HEK293 (cell line): ENCODE measurements around the gene VASP.

Experiments used
- BCL11B ChIP-seq: fragments of 450-650 bp; formaldehyde crosslinking; IDR thresholded peaks from 2 replicates; pipeline ENCODE4 v1.5.1; 2016; ENCODE audit warnings: low read depth, missing biosample characterization, missing genetic modification characterization
- EGR2 ChIP-seq: fragments of 450-650 bp; formaldehyde crosslinking; IDR thresholded peaks from 2 replicates; pipeline ENCODE4 v1.5.1; 2016; ENCODE audit warnings: low read depth, missing biosample characterization, missing genetic modification characterization
- GLIS2 ChIP-seq: fragments of 450-650 bp; formaldehyde crosslinking; IDR thresholded peaks from 2 replicates; pipeline ENCODE4 v1.5.1; 2016; ENCODE audit warnings: missing biosample characterization, missing genetic modification characterization
- HIC1 ChIP-seq: fragments of 450-650 bp; formaldehyde crosslinking; IDR thresholded peaks from 2 replicates; pipeline ENCODE4 v1.5.1; 2016; ENCODE audit warnings: missing biosample characterization, missing genetic modification characterization
- KLF10 ChIP-seq: fragments of 450-650 bp; IDR thresholded peaks from 2 replicates; pipeline ENCODE4 v1.5.1; 2018; ENCODE audit warnings: missing biosample characterization, mild to moderate bottlenecking, missing genetic modification characterization
- KLF16 ChIP-seq: fragments of 450-650 bp; formaldehyde crosslinking; IDR thresholded peaks from 2 replicates; pipeline ENCODE4 v1.5.1; 2017; ENCODE audit warnings: missing biosample characterization, missing genetic modification characterization
- KLF8 ChIP-seq: fragments of 450-650 bp; formaldehyde crosslinking; IDR thresholded peaks from 2 replicates; pipeline ENCODE4 v1.5.1; 2016; ENCODE audit warnings: missing biosample characterization, missing genetic modification characterization
- REPIN1 ChIP-seq: fragments of 450-650 bp; formaldehyde crosslinking; IDR thresholded peaks from 2 replicates; pipeline ENCODE4 v1.5.1; 2017; ENCODE audit warnings: missing biosample characterization, missing genetic modification characterization, low read depth
- SALL2 ChIP-seq: fragments of 450-650 bp; formaldehyde crosslinking; IDR thresholded peaks from 2 replicates; pipeline ENCODE4 v1.5.0; 2017; ENCODE audit warnings: missing biosample characterization, mild to moderate bottlenecking, missing genetic modification characterization, borderline replicate concordance
- YY2 ChIP-seq: fragments of 450-650 bp; formaldehyde crosslinking; IDR thresholded peaks from 2 replicates; pipeline ENCODE4 v1.5.1; 2016; ENCODE audit warnings: missing biosample characterization, missing genetic modification characterization
- ZFP3 ChIP-seq: fragments of 450-650 bp; formaldehyde crosslinking; IDR thresholded peaks from 2 replicates; pipeline ENCODE4 v1.5.1; 2016; ENCODE audit warnings: low read depth, missing biosample characterization, missing genetic modification characterization
- ZNF133 ChIP-seq: fragments of 450-650 bp; formaldehyde crosslinking; IDR thresholded peaks from 2 replicates; pipeline ENCODE4 v1.5.1; 2016; ENCODE audit warnings: missing biosample characterization, missing genetic modification characterization
- ZNF174 ChIP-seq: fragments of 450-650 bp; formaldehyde crosslinking; IDR thresholded peaks from 2 replicates; pipeline ENCODE4 v1.5.0; 2017; ENCODE audit warnings: missing biosample characterization, mild to moderate bottlenecking, missing genetic modification characterization
- ZNF302 ChIP-seq: fragments of 450-650 bp; formaldehyde crosslinking; IDR thresholded peaks from 2 replicates; pipeline ENCODE4 v1.5.1; 2016; ENCODE audit warnings: missing biosample characterization, missing genetic modification characterization, low read depth
- ZNF341 ChIP-seq: fragments of 450-650 bp; formaldehyde crosslinking; IDR thresholded peaks from 2 replicates; pipeline ENCODE4; 2016; ENCODE audit warnings: low read depth, missing biosample characterization, missing genetic modification characterization
- ZNF350 ChIP-seq: fragments of 450-650 bp; formaldehyde crosslinking; IDR thresholded peaks from 2 replicates; pipeline ENCODE4 v1.5.0; 2017; ENCODE audit warnings: missing biosample characterization, mild to moderate bottlenecking, missing genetic modification characterization
- ZNF521 ChIP-seq: fragments of 450-650 bp; formaldehyde crosslinking; IDR thresholded peaks from 2 replicates; pipeline ENCODE4 v1.5.1; 2017; ENCODE audit warnings: missing biosample characterization, mild to moderate bottlenecking, missing genetic modification characterization
- ZNF561 ChIP-seq: fragments of 450-650 bp; IDR thresholded peaks from 2 replicates; pipeline ENCODE4 v1.5.1; 2018; ENCODE audit warnings: missing biosample characterization, missing genetic modification characterization, borderline replicate concordance
- ZNF596 ChIP-seq: fragments of 450-650 bp; IDR thresholded peaks from 2 replicates; pipeline ENCODE4 v1.5.0; 2018; ENCODE audit warnings: missing biosample characterization, mild to moderate bottlenecking, missing genetic modification characterization, moderate library complexity
- ZNF600 ChIP-seq: fragments of 450-650 bp; formaldehyde crosslinking; IDR thresholded peaks from 2 replicates; pipeline ENCODE4 v1.5.1; 2016; ENCODE audit warnings: missing biosample characterization, missing genetic modification characterization
- ZXDB ChIP-seq: fragments of 450-650 bp; formaldehyde crosslinking; IDR thresholded peaks from 2 replicates; pipeline ENCODE4 v1.5.1; 2016; ENCODE audit warnings: missing biosample characterization, missing genetic modification characterization
- TF ChIP-seq, protein P1 (sequence below): fragments of 450-650 bp; formaldehyde crosslinking; IDR thresholded peaks from 2 replicates; pipeline ENCODE4 v1.5.1; 2016; ENCODE audit warnings: missing biosample characterization, missing genetic modification characterization
- TF ChIP-seq, protein P2 (sequence below): fragments of 450-650 bp; formaldehyde crosslinking; IDR thresholded peaks from 2 replicates; pipeline ENCODE4 v1.5.1; 2016; ENCODE audit warnings: missing biosample characterization, missing genetic modification characterization
- TF ChIP-seq, protein P3 (sequence below): fragments of 450-650 bp; formaldehyde crosslinking; optimal IDR thresholded peaks from 2 replicates; pipeline ENCODE3; 2016; ENCODE audit warnings: missing biosample characterization, mild to moderate bottlenecking, missing genetic modification characterization
- TF ChIP-seq, protein P4 (sequence below): fragments of 450-650 bp; formaldehyde crosslinking; IDR thresholded peaks from 2 replicates; pipeline ENCODE4 v1.5.1; 2016; ENCODE audit warnings: missing biosample characterization, missing genetic modification characterization
- TF ChIP-seq, protein P5 (sequence below): fragments of 450-650 bp; formaldehyde crosslinking; IDR thresholded peaks from 2 replicates; pipeline ENCODE4 v1.5.1; 2016; ENCODE audit warnings: missing biosample characterization, missing genetic modification characterization

The VASP gene

DNA sequence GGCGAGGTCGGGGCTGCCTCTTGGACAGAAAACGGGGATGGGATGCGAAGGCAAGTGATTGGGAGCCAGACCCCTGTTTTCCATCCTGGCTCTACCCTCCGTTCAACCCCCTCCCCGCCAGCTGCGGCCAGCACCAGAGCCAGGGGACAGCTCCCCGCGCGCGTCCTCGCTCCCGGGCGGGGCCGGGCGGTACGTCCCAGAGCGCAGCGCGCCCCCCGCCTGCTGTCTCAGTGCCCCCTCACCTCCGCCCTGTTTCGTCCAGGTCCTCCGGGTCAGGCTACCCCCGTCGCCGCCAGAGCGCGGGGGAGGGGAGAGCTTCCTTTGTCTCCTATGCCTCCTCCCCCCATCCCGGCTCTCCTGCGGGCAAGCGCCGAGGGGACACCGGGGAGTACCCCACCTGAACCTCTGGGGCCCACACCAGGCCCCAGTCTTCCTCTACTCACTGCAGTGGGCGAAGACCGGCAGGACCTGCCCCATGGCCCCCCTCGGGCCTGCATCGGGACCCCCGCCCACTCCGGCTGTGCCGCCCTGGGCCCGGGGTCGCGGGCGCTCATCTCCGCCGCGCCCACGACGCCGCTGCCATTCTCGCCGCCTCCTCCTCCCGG lies 10.8 kb upstream of the VASP start (continued):
- TF ChIP-seq HIC1 (tag by site-specific recombination) = no peak
- TF ChIP-seq ZNF521 (tag by site-specific recombination) = no peak
- peak; percentile 95 for TF ChIP-seq GLIS2 (tag by site-specific recombination)
- TF ChIP-seq ZNF302 (tag by site-specific recombination) = no peak
- peak; percentile 43; the same call in 1 of the 2 replicates for TF ChIP-seq KLF16 (tag by site-specific recombination)
- TF ChIP-seq, protein P1, sequence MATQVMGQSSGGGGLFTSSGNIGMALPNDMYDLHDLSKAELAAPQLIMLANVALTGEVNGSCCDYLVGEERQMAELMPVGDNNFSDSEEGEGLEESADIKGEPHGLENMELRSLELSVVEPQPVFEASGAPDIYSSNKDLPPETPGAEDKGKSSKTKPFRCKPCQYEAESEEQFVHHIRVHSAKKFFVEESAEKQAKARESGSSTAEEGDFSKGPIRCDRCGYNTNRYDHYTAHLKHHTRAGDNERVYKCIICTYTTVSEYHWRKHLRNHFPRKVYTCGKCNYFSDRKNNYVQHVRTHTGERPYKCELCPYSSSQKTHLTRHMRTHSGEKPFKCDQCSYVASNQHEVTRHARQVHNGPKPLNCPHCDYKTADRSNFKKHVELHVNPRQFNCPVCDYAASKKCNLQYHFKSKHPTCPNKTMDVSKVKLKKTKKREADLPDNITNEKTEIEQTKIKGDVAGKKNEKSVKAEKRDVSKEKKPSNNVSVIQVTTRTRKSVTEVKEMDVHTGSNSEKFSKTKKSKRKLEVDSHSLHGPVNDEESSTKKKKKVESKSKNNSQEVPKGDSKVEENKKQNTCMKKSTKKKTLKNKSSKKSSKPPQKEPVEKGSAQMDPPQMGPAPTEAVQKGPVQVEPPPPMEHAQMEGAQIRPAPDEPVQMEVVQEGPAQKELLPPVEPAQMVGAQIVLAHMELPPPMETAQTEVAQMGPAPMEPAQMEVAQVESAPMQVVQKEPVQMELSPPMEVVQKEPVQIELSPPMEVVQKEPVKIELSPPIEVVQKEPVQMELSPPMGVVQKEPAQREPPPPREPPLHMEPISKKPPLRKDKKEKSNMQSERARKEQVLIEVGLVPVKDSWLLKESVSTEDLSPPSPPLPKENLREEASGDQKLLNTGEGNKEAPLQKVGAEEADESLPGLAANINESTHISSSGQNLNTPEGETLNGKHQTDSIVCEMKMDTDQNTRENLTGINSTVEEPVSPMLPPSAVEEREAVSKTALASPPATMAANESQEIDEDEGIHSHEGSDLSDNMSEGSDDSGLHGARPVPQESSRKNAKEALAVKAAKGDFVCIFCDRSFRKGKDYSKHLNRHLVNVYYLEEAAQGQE = peak; percentile 98
- TF ChIP-seq ZNF600 (tag by site-specific recombination) = no peak
- no peak for TF ChIP-seq ZNF596 (tag by site-specific recombination)
- TF ChIP-seq, protein P2, sequence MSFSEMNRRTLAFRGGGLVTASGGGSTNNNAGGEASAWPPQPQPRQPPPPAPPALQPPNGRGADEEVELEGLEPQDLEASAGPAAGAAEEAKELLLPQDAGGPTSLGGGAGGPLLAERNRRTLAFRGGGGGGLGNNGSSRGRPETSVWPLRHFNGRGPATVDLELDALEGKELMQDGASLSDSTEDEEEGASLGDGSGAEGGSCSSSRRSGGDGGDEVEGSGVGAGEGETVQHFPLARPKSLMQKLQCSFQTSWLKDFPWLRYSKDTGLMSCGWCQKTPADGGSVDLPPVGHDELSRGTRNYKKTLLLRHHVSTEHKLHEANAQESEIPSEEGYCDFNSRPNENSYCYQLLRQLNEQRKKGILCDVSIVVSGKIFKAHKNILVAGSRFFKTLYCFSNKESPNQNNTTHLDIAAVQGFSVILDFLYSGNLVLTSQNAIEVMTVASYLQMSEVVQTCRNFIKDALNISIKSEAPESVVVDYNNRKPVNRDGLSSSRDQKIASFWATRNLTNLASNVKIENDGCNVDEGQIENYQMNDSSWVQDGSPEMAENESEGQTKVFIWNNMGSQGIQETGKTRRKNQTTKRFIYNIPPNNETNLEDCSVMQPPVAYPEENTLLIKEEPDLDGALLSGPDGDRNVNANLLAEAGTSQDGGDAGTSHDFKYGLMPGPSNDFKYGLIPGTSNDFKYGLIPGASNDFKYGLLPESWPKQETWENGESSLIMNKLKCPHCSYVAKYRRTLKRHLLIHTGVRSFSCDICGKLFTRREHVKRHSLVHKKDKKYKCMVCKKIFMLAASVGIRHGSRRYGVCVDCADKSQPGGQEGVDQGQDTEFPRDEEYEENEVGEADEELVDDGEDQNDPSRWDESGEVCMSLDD = peak; percentile 70; the same call in 1 of the 2 replicates
- TF ChIP-seq KLF8 (tag by site-specific recombination) = peak; percentile 75; the same call in 1 of the 2 replicates
- no peak for TF ChIP-seq YY2 (tag by site-specific recombination)
- TF ChIP-seq, protein P3, sequence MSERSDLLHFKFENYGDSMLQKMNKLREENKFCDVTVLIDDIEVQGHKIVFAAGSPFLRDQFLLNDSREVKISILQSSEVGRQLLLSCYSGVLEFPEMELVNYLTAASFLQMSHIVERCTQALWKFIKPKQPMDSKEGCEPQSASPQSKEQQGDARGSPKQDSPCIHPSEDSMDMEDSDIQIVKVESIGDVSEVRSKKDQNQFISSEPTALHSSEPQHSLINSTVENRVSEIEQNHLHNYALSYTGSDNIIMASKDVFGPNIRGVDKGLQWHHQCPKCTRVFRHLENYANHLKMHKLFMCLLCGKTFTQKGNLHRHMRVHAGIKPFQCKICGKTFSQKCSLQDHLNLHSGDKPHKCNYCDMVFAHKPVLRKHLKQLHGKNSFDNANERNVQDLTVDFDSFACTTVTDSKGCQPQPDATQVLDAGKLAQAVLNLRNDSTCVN (tag by site-specific recombination) = peak; percentile 92
- TF ChIP-seq ZFP3 (tag by site-specific recombination) = no peak
- TF ChIP-seq ZNF561 (tag by site-specific recombination) = no peak
- TF ChIP-seq, protein P4, sequence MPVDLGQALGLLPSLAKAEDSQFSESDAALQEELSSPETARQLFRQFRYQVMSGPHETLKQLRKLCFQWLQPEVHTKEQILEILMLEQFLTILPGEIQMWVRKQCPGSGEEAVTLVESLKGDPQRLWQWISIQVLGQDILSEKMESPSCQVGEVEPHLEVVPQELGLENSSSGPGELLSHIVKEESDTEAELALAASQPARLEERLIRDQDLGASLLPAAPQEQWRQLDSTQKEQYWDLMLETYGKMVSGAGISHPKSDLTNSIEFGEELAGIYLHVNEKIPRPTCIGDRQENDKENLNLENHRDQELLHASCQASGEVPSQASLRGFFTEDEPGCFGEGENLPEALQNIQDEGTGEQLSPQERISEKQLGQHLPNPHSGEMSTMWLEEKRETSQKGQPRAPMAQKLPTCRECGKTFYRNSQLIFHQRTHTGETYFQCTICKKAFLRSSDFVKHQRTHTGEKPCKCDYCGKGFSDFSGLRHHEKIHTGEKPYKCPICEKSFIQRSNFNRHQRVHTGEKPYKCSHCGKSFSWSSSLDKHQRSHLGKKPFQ (tag by site-specific recombination) = no peak
- no peak for TF ChIP-seq SALL2 (tag by site-specific recombination)
- no peak for TF ChIP-seq REPIN1
- TF ChIP-seq, protein P5, sequence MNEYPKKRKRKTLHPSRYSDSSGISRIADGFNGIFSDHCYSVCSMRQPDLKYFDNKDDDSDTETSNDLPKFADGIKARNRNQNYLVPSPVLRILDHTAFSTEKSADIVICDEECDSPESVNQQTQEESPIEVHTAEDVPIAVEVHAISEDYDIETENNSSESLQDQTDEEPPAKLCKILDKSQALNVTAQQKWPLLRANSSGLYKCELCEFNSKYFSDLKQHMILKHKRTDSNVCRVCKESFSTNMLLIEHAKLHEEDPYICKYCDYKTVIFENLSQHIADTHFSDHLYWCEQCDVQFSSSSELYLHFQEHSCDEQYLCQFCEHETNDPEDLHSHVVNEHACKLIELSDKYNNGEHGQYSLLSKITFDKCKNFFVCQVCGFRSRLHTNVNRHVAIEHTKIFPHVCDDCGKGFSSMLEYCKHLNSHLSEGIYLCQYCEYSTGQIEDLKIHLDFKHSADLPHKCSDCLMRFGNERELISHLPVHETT = no peak
- peak; percentile 46 for TF ChIP-seq ZXDB (tag by site-specific recombination)
- TF ChIP-seq KLF10 = no peak
- peak; percentile 60 for TF ChIP-seq EGR2 (tag by site-specific recombination)
- no peak for TF ChIP-seq ZNF133
- TF ChIP-seq BCL11B = 0 out of 2 replicates have a peak, but pooled peaks have one; percentile 34
- TF ChIP-seq ZNF341 = peak; percentile 36; the same call in 1 of the 2 replicates
- TF ChIP-seq ZNF350 (tag by site-specific recombination) = no peak
- TF ChIP-seq ZNF174 (tag by site-specific recombination) = no peak
